K562 (cell line): ENCODE results near the gene KPNA4. TPM values are rescaled to one million over a fixed set of nuclear protein-coding genes. Genes with fewer than 3 reads are reported as not detected.

Experiments used
- ADNP ChIP-seq: fragments of 200-800 bp; sonication (Bioruptor generic); IDR thresholded peaks from 2 replicates; pipeline ENCODE4 v1.6.1; 2016; ENCODE audit warnings: missing genetic modification characterization, missing compliant biosample characterization
- CHD4 ChIP-seq: fragments of 200-600 bp; sonication (generic); IDR thresholded peaks from 3 replicates; pipeline ENCODE4 v1.6.1; 2012; ENCODE audit warnings: low read depth, mild to moderate bottlenecking, mixed read lengths, low read length, inconsistent platforms; ENCODE audit not compliant: insufficient read depth, insufficient replicate concordance, poor library complexity, severe bottlenecking
- CREB3 ChIP-seq: fragments of 450-650 bp; conservative IDR thresholded peaks from 2 replicates; pipeline ENCODE4 v1.6.1; 2016; ENCODE audit warnings: missing genetic modification characterization, low read depth, mild to moderate bottlenecking, missing compliant biosample characterization, moderate library complexity
- CREM ChIP-seq: IDR thresholded peaks from 2 replicates; pipeline ENCODE4 v1.6.1; 2014; ENCODE audit warnings: antibody characterized with exemption, low read depth
- ELF2 ChIP-seq: fragments of 250-450 bp; sonication (Bioruptor Pico); IDR thresholded peaks from 2 replicates; pipeline ENCODE4 v1.5.0; 2021; ENCODE audit warnings: mild to moderate bottlenecking
- EP300 ChIP-seq: IDR thresholded peaks from 2 replicates; pipeline ENCODE4 v1.6.1; 2012; ENCODE audit warnings: low read length, improper control_type of control experiment
- ERF ChIP-seq: fragments of 450-650 bp; formaldehyde crosslinking; IDR thresholded peaks from 2 replicates; pipeline ENCODE4 v1.4.0; 2020; ENCODE audit warnings: mild to moderate bottlenecking, mixed read lengths
- FOXA3 ChIP-seq, 2 experiments: fragments of 450-650 bp in 1 of 2; sonication (generic) in 1 of 2; formaldehyde crosslinking; IDR thresholded peaks in 1 of 2; conservative IDR thresholded peaks in 1 of 2; 2 replicates each; pipeline versions ENCODE4 v1.4.0 to v1.8.0; 2020 to 2022; ENCODE audit warnings: mild to moderate bottlenecking in 2 of 2, missing genetic modification reagents in 1 of 2
- FOXJ2 ChIP-seq: fragments of 200-800 bp; sonication (Bioruptor generic); IDR thresholded peaks from 2 replicates; pipeline ENCODE4 v1.6.1; 2016; ENCODE audit warnings: missing genetic modification characterization, missing compliant biosample characterization
- GTF2E2 ChIP-seq: fragments of 200-800 bp; sonication (Bioruptor generic); IDR thresholded peaks from 2 replicates; pipeline ENCODE4 v1.6.1; 2016; ENCODE audit warnings: missing genetic modification characterization, missing compliant biosample characterization
- HMGN3 ChIP-seq: IDR thresholded peaks from 2 replicates; pipeline ENCODE4 v1.6.1; 2011; ENCODE audit warnings: borderline replicate concordance, low read depth, mild to moderate bottlenecking, mixed read lengths, low read length; ENCODE audit not compliant: insufficient read length; ENCODE audit errors: extremely low read depth
- IRF1 ChIP-seq: sonication (generic); formaldehyde crosslinking; IDR thresholded peaks from 2 replicates; pipeline ENCODE4 v1.8.0; 2022; ENCODE audit warnings: missing genetic modification reagents, mild to moderate bottlenecking, borderline replicate concordance
- KAT7 ChIP-seq: sonication (generic); formaldehyde crosslinking; IDR thresholded peaks from 2 replicates; pipeline ENCODE4 v1.8.0; 2022; ENCODE audit warnings: missing genetic modification reagents, mild to moderate bottlenecking, borderline replicate concordance
- LEF1 ChIP-seq: fragments of 450-650 bp; IDR thresholded peaks from 2 replicates; pipeline ENCODE4 v1.6.1; 2016; ENCODE audit warnings: mild to moderate bottlenecking
- NCOA2 ChIP-seq, 2 experiments: fragments of 450-650 bp; IDR thresholded peaks; 2 replicates each; pipeline ENCODE4 v1.6.1; 2018; ENCODE audit warnings: mild to moderate bottlenecking in 2 of 2, moderate library complexity in 1 of 2; ENCODE audit not compliant: partially characterized antibody in 2 of 2
- NCOR1 ChIP-seq: fragments of 450-650 bp; IDR thresholded peaks from 2 replicates; pipeline ENCODE4 v1.6.1; 2016; ENCODE audit warnings: mild to moderate bottlenecking, moderate library complexity
- NELFE ChIP-seq: IDR thresholded peaks from 2 replicates; pipeline ENCODE4 v1.6.1; 2011; ENCODE audit warnings: mild to moderate bottlenecking; ENCODE audit not compliant: insufficient read depth, insufficient read length
- NFXL1 ChIP-seq: fragments of 450-650 bp; formaldehyde crosslinking; IDR thresholded peaks from 2 replicates; pipeline ENCODE4 v1.4.0; 2021; ENCODE audit warnings: mild to moderate bottlenecking
- PHB ChIP-seq: fragments of 250-450 bp; sonication (Bioruptor Pico); IDR thresholded peaks from 2 replicates; pipeline ENCODE4 v1.5.0; 2021
- RBM17 ChIP-seq: fragments of 200-400 bp; formaldehyde crosslinking; IDR thresholded peaks from 2 replicates; pipeline ENCODE4 v1.6.1; 2017; ENCODE audit warnings: low read depth, mild to moderate bottlenecking, low read length, borderline replicate concordance
- RBM22 ChIP-seq: fragments of 200-400 bp; formaldehyde crosslinking; IDR thresholded peaks from 2 replicates; pipeline ENCODE4 v1.6.1; 2018; ENCODE audit warnings: low read length, low read depth; ENCODE audit not compliant: poor library complexity, severe bottlenecking
- RBM39 ChIP-seq: fragments of 200-400 bp; formaldehyde crosslinking; optimal IDR thresholded peaks from 2 replicates; pipeline ENCODE3; 2018; ENCODE audit warnings: low read depth, low read length
- SP2 ChIP-seq: IDR thresholded peaks from 2 replicates; pipeline ENCODE4 v1.6.1; 2011; ENCODE audit warnings: mild to moderate bottlenecking, low read depth, low read length, moderate library complexity; ENCODE audit not compliant: poor library complexity, severe bottlenecking; ENCODE audit errors: extremely low read depth
- TAF9B ChIP-seq: fragments of 450-650 bp; IDR thresholded peaks from 2 replicates; pipeline ENCODE4 v1.6.1; 2018; ENCODE audit warnings: mild to moderate bottlenecking; ENCODE audit not compliant: partially characterized antibody
- WHSC1 ChIP-seq: IDR thresholded peaks from one replicate; pipeline ENCODE4 v1.6.1; 2012; ENCODE audit warnings: low read length, control low read depth, inconsistent platforms
- ZNF445 ChIP-seq: fragments of 250-450 bp; sonication (Bioruptor Pico); IDR thresholded peaks from 2 replicates; pipeline ENCODE4 v1.4.0; 2020; ENCODE audit warnings: low read depth, mild to moderate bottlenecking, moderate library complexity
- ZNF57 ChIP-seq: fragments of 450-650 bp; formaldehyde crosslinking; IDR thresholded peaks from 2 replicates; pipeline ENCODE4 v1.4.0; 2020; ENCODE audit warnings: mild to moderate bottlenecking, moderate library complexity
- ZNF695 ChIP-seq: fragments of 450-650 bp; formaldehyde crosslinking; IDR thresholded peaks from 2 replicates; pipeline ENCODE4 v1.4.0; 2020; ENCODE audit warnings: mild to moderate bottlenecking, moderate library complexity
- polyA plus RNA-seq, 8 experiments: library from polyadenylated mRNA; depleted of rRNA in 4 of 8; stranded (reverse) in 5 of 8; unstranded in 3 of 8; fragments of >200 nt; fragmentation: Nextera tagmentation in 2 of 8; fragmentation: Illumina TruSeq in 1 of 8; extraction: Ambion mirVana in 2 of 8; extraction: Trizol in 1 of 8; gene quantifications; 2 replicates each; pipeline versions ENCODE4 v1.2.1 to v1.2.3, GENCODE V29; 2011 to 2014; ENCODE audit warnings: inconsistent platforms in 1 of 8, missing spikeins in 1 of 8
- total RNA-seq, 7 experiments: library from RNA; depleted of rRNA in 6 of 7; stranded (reverse); fragments of >200 nt in 6 of 7; fragmentation: Illumina TruSeq in 2 of 7; extraction: Trizol in 2 of 7; gene quantifications; 2 replicates each; pipeline versions ENCODE4 v1.2.1 to v1.2.3, GENCODE V29; 2011 to 2021; ENCODE audit warnings: low replicate concordance in 1 of 7

Gene KPNA4
- total and polyA plus RNA-seq, 9 of the 15 experiments (the other 6 are each of a cell fraction or from before 2014, with no cell fraction given), result 13.9 to 66.6 (median 34.5) TPM

GRCh38 chr3:160448845-160449635 is 116.3 kb downstream of the KPNA4 start (continued):
- peak; percentile 97 for TF ChIP-seq CHD4
- 0 out of 2 replicates have a peak, but pooled peaks have one; percentile 49 for TF ChIP-seq PHB (CRISPR knock-in tag)
- peak; percentile 87 for TF ChIP-seq RBM39
- no peak for TF ChIP-seq EP300
- no peak for TF ChIP-seq WHSC1
- TF ChIP-seq NELFE, result no peak
- peak; percentile 12; the same call in 1 of the 2 replicates for TF ChIP-seq NCOR1
- TF ChIP-seq ELF2, result no peak
- TF ChIP-seq TAF9B, result no peak
- no peak for TF ChIP-seq NCOA2 (IDR thresholded peaks at IDR 0.05; ENCODE audit: partially characterized antibody in 2 of 2)
- peak; percentile 80; the same call in 1 of the 2 replicates for TF ChIP-seq ADNP (tag)
- no peak for TF ChIP-seq RBM22
- no peak for TF ChIP-seq RBM17
- no peak for TF ChIP-seq HMGN3
- TF ChIP-seq ZNF695 (CRISPR knock-in tag), result 0 out of 2 replicates have a peak, but pooled peaks have one; percentile 25
- TF ChIP-seq GTF2E2 (tag), result 0 out of 2 replicates have a peak, but pooled peaks have one; percentile 18
- 0 out of 2 replicates have a peak, but pooled peaks have one; percentile 3 for TF ChIP-seq CREM
- no peak for TF ChIP-seq CREB3 (tag)
- TF ChIP-seq IRF1, result no peak
- 0 out of 2 replicates have a peak, but pooled peaks have one; percentile 28 for TF ChIP-seq ZNF445 (CRISPR knock-in tag)
- no peak for TF ChIP-seq NFXL1 (CRISPR knock-in tag)
- peak; percentile 11; the same call in 1 of the 2 replicates for TF ChIP-seq FOXJ2 (tag)
- TF ChIP-seq FOXA3 (CRISPR knock-in tag; conservative IDR thresholded peaks at IDR 0.05 in 1 of 2, IDR thresholded peaks at IDR 0.05 in 1 of 2), result peak in 1 of 2 experiments; percentile 34; a peak in 1 of 4 replicates
- TF ChIP-seq LEF1, result peak; percentile 32; the same call in 1 of the 2 replicates
- TF ChIP-seq KAT7, result 0 out of 2 replicates have a peak, but pooled peaks have one; percentile 1
- TF ChIP-seq ZNF57 (CRISPR knock-in tag), result no peak
- no peak for TF ChIP-seq SP2
- TF ChIP-seq ERF (CRISPR knock-in tag), result peak; percentile 50; the same call in 1 of the 2 replicates
